ENCODE data around the gene MITF. TPM values are rescaled to one million over a fixed set of nuclear protein-coding genes. Genes with fewer than 3 reads are reported as not detected.
A peak's percentile ranks its signal among the peaks of the same experiment; 100 is the strongest.

Gene MITF
- under 1 TPM in 1 of 2 donors, not detected in 1; 0.23 TPM for total RNA-seq

GRCh38 chr3:69739204-69740102, at the start of gene MITF:
TSS of gene MITF (plus strand) at chr3:69739464. CDS start at chr3:69739598, 134 bp downstream.
- Mint-ChIP-seq H3K36me3 (peaks cover 0 to 17% of the 10 kb centered on the region in 2 donors), H3K27ac (no peak within 1 kb of the TSS), H3K9me3 (no peaks in the 10 kb centered on the region)
- peak in 1 of 2 donors; percentile 60 for DNase-seq (ENCODE audit: low spot score in 2 of 2)
- peak in 1 of 2 donors; percentile 97 for ATAC-seq

- Mint-ChIP-seq H3K27ac (no peak overlapping the region), H3K36me3 (no peaks in the 10 kb centered on the region), H3K9me3 (no peaks in the 10 kb centered on the region)
- no peak for DNase-seq (ENCODE audit: low spot score in 2 of 2)
- ATAC-seq, result no peak
Measured at GRCh38 chr3:69691860-69692259, 47.4 kb upstream of the MITF start.

- ATAC-seq (no peak), DNase-seq (ENCODE audit: low spot score in 2 of 2) (no peak)
- no peaks in the 10 kb centered on the region for H3K9me3 Mint-ChIP-seq
- no peak overlapping the region for H3K27ac Mint-ChIP-seq
- no peaks in the 10 kb centered on the region for H3K36me3 Mint-ChIP-seq
Measured at GRCh38 chr3:69692761-69693160, 46.5 kb upstream of the MITF start.

GRCh38 chr3:69695443-69695842, 43.8 kb upstream of the MITF start:
- H3K9me3 Mint-ChIP-seq, result peaks cover 0 to 8% of the 10 kb centered on the region in 2 donors
- H3K27ac Mint-ChIP-seq, result no peak overlapping the region
- ATAC-seq (no peak), DNase-seq (ENCODE audit: low spot score in 2 of 2) (no peak)
- no peaks in the 10 kb centered on the region for H3K36me3 Mint-ChIP-seq

- DNase-seq (ENCODE audit: low spot score in 2 of 2) (no peak), ATAC-seq (no peak)
- Mint-ChIP-seq H3K27ac (no peak overlapping the region), H3K36me3 (no peaks in the 10 kb centered on the region), H3K9me3 (peaks cover 0 to 8% of the 10 kb centered on the region in 2 donors)
Measured at GRCh38 chr3:69695933-69696332, 43.3 kb upstream of the MITF start.

GRCh38 chr3:69696367-69696766, 42.9 kb upstream of the MITF start:
- Mint-ChIP-seq H3K36me3 (no peaks in the 10 kb centered on the region), H3K27ac (no peak overlapping the region), H3K9me3 (peaks cover 3 to 9% of the 10 kb centered on the region in 2 donors)
- no peak for ATAC-seq
- DNase-seq (ENCODE audit: low spot score in 2 of 2), result no peak

GRCh38 chr3:69697381-69697780, 41.9 kb upstream of the MITF start:
- no peaks in the 10 kb centered on the region for H3K36me3 Mint-ChIP-seq
- H3K27ac Mint-ChIP-seq, result no peak overlapping the region
- H3K9me3 Mint-ChIP-seq, result peaks cover 9 to 16% of the 10 kb centered on the region in 2 donors
- DNase-seq (ENCODE audit: low spot score in 2 of 2) (no peak), ATAC-seq (no peak)

GRCh38 chr3:69698728-69699127, 40.5 kb upstream of the MITF start:
- H3K27ac Mint-ChIP-seq, result no peak overlapping the region
- no peaks in the 10 kb centered on the region for H3K36me3 Mint-ChIP-seq
- DNase-seq (ENCODE audit: low spot score in 2 of 2), result no peak
- H3K9me3 Mint-ChIP-seq, result peaks cover 9 to 16% of the 10 kb centered on the region in 2 donors
- ATAC-seq, result no peak

- H3K9me3 Mint-ChIP-seq, result peaks cover 9 to 16% of the 10 kb centered on the region in 2 donors
- ATAC-seq, result no peak
Measured at GRCh38 chr3:69699183-69699582, 40.1 kb upstream of the MITF start.

GRCh38 chr3:69700949-69701348, 38.3 kb upstream of the MITF start:
- Mint-ChIP-seq H3K36me3 (no peaks in the 10 kb centered on the region), H3K27ac (no peak overlapping the region), H3K9me3 (peaks cover 9 to 16% of the 10 kb centered on the region in 2 donors)
- ATAC-seq, result no peak
- DNase-seq (ENCODE audit: low spot score in 2 of 2), result no peak

More at GRCh38 chr3:69699183-69699582, 40.1 kb upstream of the MITF start:
- no peaks in the 10 kb centered on the region for H3K36me3 Mint-ChIP-seq
- no peak for DNase-seq (ENCODE audit: low spot score in 2 of 2)
- H3K27ac Mint-ChIP-seq, result no peak overlapping the region

- no peaks in the 10 kb centered on the region for H3K36me3 Mint-ChIP-seq
- ATAC-seq (no peak), DNase-seq (ENCODE audit: low spot score in 2 of 2) (no peak)
- no peak overlapping the region for H3K27ac Mint-ChIP-seq
- peaks cover 0 to 9% of the 10 kb centered on the region in 2 donors for H3K9me3 Mint-ChIP-seq
Measured at GRCh38 chr3:69710153-69710977, 28.9 kb upstream of the MITF start.

GRCh38 chr3:69712269-69712668, 27.0 kb upstream of the MITF start:
- Mint-ChIP-seq H3K27ac (no peak overlapping the region), H3K36me3 (no peaks in the 10 kb centered on the region), H3K9me3 (peaks cover 0 to 7% of the 10 kb centered on the region in 2 donors)
- no peak for DNase-seq (ENCODE audit: low spot score in 2 of 2)
- no peak for ATAC-seq

GRCh38 chr3:69712933-69713332, 26.3 kb upstream of the MITF start:
- no peak overlapping the region for H3K27ac Mint-ChIP-seq
- no peaks in the 10 kb centered on the region for H3K36me3 Mint-ChIP-seq
- ATAC-seq (no peak), DNase-seq (ENCODE audit: low spot score in 2 of 2) (no peak)
- H3K9me3 Mint-ChIP-seq, result peaks cover 0 to 4% of the 10 kb centered on the region in 2 donors

- ATAC-seq, result no peak
- no peaks in the 10 kb centered on the region for H3K36me3 Mint-ChIP-seq
- no peak overlapping the region for H3K27ac Mint-ChIP-seq
Measured at GRCh38 chr3:69715204-69715603, 24.1 kb upstream of the MITF start.

GRCh38 chr3:69716119-69716518, 23.1 kb upstream of the MITF start:
- ATAC-seq, result no peak
- no peak overlapping the region for H3K27ac Mint-ChIP-seq
- H3K36me3 Mint-ChIP-seq, result no peaks in the 10 kb centered on the region
- no peaks in the 10 kb centered on the region for H3K9me3 Mint-ChIP-seq
- no peak for DNase-seq (ENCODE audit: low spot score in 2 of 2)

More at GRCh38 chr3:69715204-69715603, 24.1 kb upstream of the MITF start:
- DNase-seq (ENCODE audit: low spot score in 2 of 2), result no peak
- H3K9me3 Mint-ChIP-seq, result no peaks in the 10 kb centered on the region

- no peak for ATAC-seq
- H3K36me3 Mint-ChIP-seq, result no peaks in the 10 kb centered on the region
- no peak for DNase-seq (ENCODE audit: low spot score in 2 of 2)
- H3K27ac Mint-ChIP-seq, result no peak overlapping the region
- no peaks in the 10 kb centered on the region for H3K9me3 Mint-ChIP-seq
Measured at GRCh38 chr3:69718866-69719586, 20.2 kb upstream of the MITF start.

Data from activated naive CD4-positive, alpha-beta T cell treated with anti-CD3 and anti-CD28 coated beads, Interleukin-2, amount 50 U/mL, for 72 hours (primary cell).